ENCODE measurements around the gene CCL28.

DNA sequence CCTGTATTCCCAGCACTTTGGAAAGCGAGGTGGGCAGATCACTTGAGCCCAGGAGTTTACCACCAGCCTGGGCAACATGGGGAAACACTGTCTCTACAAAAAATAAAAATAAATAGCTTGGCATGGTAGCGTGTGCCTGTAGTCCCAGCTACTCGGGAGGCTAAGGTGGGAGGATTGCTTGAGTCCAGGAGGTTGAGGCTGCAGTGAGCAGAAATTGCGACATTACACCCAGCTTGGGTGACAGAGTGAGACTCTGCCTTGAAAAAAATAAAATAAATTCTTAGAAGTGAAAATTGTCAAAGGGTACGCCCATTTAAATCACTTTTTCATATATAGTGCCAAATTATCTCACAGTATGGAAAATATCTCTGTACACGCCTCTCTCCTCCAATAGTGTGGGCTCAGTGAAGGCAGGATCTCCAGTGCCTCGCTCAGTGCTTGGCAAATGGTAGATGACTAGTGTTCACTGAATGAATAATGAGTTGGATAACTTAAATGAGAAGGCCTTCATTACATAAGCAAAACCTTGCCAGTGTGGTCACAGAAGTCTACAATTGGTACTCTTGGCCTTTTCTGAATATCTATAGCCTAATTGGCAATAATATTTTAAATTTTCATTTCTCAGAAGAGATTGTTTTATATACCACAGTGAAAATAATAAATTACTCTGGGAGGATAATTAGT, 9.4 kb upstream of the CCL28 start:
- no peak for TF ChIP-seq CTCF (IDR thresholded peaks at IDR 0.05)
- no peak for TF ChIP-seq POLR2A (IDR thresholded peaks at IDR 0.05)

Data from lower leg skin (tissue), 3 donors.